Activated CD4-positive, alpha-beta T cell treated with anti-CD3 and anti-CD28 coated beads for 24 hours (primary cell): ENCODE measurements around the gene RASA1.

Experiments used
- DNase-seq, 2 donors: peaks; one replicate each; pipeline ENCODE4 v3.0.0-alpha.2; 2020; ENCODE audit warnings: low read depth in 2 of 2

The RASA1 gene

DNA sequence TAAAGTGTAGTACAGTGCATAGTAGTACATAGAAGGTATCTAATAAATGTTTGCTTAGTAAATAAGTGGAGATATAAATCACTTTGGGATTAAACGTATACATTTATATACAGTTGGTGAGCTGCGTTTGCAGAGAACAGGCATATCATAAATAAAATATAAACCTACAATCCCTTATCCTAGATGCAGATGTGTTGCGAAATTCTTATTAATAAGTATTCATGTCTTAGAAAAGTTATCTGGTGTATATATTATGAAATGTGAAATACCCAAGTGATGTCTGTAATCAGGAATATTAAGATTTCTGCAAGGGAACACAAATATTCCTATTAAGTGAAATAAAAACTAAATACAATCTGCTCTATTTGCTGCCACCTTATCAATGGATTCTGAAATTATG is 136.2 kb downstream of the RASA1 start:
- DNase-seq = no peak

DNA sequence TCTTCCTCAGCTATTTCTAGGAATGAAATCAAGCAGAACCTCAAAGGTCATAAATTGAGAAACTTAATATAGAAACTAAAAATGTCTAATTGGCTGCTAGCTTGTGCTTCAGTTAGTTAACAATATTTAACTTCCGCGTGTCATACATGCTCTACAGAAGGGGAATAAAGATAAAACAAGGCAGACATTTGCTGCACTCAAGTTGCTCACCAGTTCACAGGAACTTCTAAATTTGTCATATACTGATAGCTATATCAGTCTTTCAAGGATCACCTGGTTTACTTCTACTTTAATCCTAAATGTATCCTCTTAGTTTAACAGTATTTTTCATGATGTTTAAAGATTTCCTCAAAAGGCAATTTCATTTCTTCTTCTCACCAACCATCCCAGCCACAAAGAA is 136.7 kb downstream of the RASA1 start:
- no peak for DNase-seq

DNA sequence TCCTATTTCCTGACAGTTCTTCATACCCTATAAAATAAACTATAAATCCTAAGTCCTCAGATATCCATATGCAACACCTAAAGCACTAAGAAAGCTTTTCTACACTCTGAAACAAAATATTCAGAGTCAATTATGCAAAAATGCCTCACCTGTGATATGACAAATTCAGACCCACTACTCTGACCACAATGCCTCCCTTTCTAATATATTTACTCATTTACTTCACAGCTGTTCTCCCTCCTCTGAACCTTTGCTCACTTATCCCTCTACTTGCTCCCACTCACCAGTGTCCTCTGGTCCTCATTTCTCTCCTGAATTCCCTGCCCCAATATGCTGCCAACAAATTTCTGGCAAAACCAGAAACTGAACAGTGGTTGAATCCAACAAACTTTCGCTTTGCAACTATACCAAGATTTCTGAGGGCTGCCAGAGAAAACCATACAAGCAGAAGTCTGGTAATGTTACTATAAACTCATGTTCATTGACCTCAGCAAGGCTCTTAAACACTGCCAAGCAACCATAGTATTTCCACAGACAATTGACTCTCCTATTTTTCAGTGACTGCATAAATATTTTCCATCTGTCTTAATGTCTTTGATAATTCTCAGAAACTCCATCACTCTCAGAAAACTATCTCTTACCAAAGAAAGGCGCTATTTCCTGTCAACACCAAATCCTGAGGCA is 137.9 kb downstream of the RASA1 start:
- DNase-seq = no peak

DNA sequence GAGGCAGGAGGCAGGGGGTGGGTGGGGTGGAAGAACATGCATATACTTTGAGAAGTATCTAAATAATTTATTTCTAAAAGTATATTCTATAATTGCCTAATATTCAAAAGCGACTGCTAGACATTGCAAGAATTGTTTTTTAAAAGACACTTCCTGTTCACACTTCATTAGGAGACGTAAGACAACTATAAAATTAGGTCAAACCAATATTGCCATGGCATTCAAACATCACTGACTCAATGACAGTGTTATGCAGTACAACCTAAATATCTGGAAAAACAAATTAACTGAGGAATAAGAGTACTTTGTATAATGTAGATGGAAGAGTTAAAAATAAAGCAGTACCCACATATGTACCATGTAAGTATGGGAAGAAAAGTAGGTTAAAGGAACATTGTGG is 140.5 kb downstream of the RASA1 start:
- no peak for DNase-seq

- no peak for DNase-seq
Observed at GRCh38 chr5:87410931-87411330, 143.2 kb downstream of the RASA1 start.

- no peak for DNase-seq
Observed at GRCh38 chr5:87411586-87411972, 143.9 kb downstream of the RASA1 start.

DNA sequence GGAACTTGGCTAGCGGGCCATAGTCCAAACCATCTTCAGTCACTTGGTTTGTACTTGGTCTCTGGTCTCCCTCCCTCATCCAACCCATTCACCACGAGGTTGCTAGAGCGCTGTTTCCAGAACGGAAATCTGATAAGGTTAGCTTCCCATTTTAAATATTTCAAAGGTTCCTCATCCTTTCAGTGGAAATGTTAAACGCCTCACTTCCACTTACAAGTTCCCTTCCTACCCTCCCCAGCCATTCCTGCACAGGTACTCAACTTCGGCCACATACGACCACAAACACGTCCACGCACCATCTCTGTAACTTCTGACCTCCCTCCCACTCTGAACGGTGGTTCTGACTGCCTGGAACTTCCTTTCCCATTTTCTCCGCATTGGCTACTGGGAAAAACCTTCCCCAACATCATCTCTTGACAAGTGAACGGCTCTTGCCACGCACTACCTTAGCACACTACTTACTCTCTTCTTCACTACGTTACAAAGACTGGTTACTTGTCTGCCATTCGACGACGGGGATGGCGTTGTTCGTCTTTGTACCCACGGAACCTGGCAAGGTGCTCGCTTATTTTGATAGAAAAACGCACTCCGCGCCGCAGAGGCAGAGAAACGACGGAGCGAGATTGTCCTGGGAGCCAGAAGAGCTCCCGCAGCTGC is 144.4 kb downstream of the RASA1 start:
- DNase-seq = peak in 1 of 2 donors; percentile 5

DNA sequence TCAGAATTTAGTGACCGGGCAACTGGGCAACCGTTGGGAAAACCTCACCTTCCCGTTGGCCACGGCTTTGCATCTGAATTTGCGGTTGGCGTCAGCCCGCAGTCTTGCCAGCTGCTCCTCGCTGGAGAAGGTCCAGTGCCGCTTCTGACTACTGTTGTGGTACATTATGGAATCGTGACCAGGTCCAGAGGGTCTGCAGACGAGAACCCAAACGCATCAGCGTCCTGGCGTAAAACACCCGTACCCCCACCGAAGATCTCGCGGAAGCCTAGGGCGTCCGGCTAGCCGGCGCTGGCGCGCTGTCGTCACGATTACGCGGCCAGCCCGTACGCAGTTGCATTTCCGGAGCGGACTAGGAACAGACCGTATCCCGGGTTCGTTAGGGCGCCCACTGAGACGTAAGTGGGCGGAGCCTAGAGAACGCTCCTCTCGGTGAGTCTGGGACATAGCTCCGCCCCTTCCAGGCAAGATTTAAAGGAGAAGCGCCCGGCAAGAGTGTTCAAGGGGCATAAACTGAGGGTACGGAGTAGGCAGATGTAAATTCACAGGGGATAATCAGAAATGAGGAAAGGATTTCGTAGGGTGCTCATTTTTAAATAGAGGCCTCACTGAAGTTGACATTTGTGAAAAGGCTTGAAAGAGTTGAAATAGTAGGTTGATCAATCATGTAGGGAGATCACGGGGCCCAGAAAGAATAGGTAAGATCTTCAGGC is 145.1 kb downstream of the RASA1 start, which contains the start of gene CCNH:
Gene CCNH (minus strand): TSS at position 301 of the 713 bp plus-strand sequence. CDS start 136 bp downstream, at position 165.
- DNase-seq = peak; percentile 89

- DNase-seq = no peak
Observed at GRCh38 chr5:87413343-87413645, 145.6 kb downstream of the RASA1 start.

- DNase-seq = no peak
Observed at GRCh38 chr5:87418506-87418905, 150.8 kb downstream of the RASA1 start.

DNA sequence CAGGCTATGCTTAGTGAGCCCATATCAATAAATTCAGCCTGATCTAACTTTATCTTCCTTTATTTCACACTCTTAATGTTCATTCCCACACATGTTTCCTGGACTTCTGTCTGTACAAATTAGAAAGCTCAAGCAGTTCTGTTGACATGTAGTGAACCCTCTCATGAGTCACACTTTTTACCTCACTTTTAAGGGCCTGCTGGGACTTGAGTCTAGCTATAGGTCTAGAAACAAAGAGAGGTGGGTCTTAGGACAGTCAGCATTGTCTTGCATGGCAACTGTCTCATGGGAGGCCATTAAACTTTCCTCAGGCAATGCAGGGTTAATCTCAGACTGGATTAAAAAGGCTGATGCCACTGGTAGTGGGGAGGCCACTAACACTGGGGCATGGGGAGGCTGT is 153.6 kb downstream of the RASA1 start:
- DNase-seq = no peak

DNA sequence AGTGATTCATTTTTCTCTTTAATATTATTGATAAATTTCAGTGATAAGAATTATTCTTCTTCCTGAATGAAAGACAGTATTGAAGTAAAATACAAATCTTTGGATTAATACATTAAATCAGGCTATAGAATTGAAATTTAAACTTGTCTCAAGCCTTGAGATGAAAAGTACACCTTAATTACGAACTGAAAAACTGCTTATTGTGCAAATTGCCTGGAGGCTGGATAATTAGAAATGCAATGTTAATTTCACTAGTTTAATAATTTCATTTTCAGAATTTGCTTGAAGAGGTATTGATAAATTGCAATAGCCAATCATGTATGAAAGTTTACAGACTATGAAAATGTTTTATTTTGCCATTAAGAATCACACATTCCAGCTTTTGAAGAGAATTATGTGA is 156.1 kb downstream of the RASA1 start:
- no peak for DNase-seq

GRCh38 chr5:87430863-87431457 is 163.3 kb downstream of the RASA1 start:
- DNase-seq = no peak

DNA sequence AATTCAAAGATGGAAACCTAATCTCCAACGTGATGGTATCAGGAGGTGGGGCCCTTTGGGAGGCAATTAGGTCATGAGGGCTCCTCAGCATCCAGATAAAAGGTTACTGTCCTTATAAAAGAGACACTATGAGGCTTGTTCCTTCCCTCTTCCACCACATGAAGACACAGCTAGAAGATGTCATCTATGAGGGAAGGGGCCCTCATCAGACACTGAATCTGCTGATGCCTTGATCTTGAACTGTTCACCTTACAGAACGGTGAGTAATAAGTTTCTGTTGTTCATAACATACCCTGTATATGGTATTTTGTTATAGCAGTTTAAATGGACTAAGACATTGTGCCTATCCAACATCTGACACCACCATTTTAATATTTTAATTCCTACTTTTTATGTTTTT is 164.8 kb downstream of the RASA1 start:
- DNase-seq = no peak

DNA sequence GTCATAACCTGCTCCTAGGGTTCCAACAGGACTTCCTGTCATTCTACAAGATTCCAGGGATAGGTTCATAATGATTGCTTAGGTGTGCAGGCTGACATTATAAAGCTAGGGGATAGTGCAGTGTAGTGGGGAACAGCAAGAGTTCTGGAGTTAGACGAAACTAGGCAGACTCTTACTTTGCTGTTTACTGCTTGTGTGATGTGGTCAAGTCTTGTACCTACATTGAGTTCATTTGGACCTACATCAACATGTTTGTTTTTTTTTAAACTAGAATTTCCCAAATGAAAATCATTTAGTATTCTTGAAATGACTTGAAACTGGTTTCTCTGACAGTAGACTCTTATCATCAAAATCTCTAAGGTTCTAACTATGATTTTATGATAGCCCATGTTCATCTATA is 166.3 kb downstream of the RASA1 start:
- DNase-seq = no peak

GRCh38 chr5:87434461-87434860 is 166.8 kb downstream of the RASA1 start:
- DNase-seq = no peak

DNA sequence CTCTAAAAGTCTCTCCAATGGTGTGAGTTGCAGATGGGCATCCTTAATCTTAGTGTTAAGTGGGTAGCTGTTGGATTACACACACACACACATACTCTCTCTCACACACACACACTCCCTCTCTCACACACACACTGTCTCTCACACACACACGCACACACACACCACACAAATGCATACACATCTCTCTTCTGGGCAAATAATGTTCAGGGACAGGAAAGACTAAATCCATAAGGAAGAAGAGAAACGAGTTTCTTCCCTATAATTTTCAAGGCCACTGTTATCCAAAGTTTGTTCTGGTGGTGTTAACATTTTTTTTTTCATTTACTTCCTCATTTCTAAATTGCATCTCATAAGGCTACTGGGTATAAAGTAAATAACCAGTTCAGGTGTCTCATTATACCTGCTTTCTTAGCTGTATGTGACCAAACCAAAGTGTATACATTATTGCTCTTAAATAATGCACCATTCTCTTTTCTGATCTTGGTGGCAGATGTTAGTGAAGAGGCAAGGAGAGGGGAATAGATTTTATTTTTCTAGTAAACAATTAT is 167.5 kb downstream of the RASA1 start:
- no peak for DNase-seq

DNA sequence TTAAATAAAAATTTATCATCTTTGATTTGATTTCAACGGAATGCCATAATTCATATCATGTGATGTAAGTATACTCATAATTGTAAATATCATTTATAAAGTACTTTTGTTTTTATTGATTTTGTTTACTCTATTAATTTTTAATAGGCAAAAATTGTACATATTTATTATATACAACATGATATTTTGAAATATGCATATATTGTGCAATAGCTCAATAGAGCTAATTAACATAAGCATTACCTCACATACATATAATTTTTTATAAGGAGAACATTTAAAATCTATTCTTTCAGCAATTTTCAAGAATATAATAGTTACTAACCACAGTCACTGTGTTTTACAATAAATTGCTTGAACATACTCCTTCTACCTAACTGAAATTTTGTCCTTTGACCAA is 170.0 kb downstream of the RASA1 start:
- no peak for DNase-seq

- no peak for DNase-seq
Observed at GRCh38 chr5:87438231-87438630, 170.5 kb downstream of the RASA1 start.
